IPS-20b (cell line): Measurements from ENCODE around the gene RPL10A.

Source experiments
- H3K27ac ChIP-seq: one replicate; pipeline ENCODE4 v1.5.1; 2013; ENCODE audit warnings: low read length
- H3K27me3 ChIP-seq: 2 replicates; pipeline ENCODE4 v1.6.1; 2013; ENCODE audit warnings: mild to moderate bottlenecking, low read length, inconsistent platforms; ENCODE audit not compliant: insufficient read depth
- H3K36me3 ChIP-seq: 2 replicates; pipeline ENCODE4 v1.6.1; 2013; ENCODE audit warnings: low read depth, mild to moderate bottlenecking, inconsistent platforms, low read length, moderate library complexity; ENCODE audit not compliant: insufficient read depth
- H3K4me1 ChIP-seq: 2 replicates; pipeline ENCODE4 v1.6.1; 2013; ENCODE audit warnings: mild to moderate bottlenecking, control low read depth, inconsistent platforms, low read length, moderate library complexity; ENCODE audit not compliant: insufficient read depth
- H3K4me3 ChIP-seq: 2 replicates; pipeline ENCODE4 v1.5.1; 2013; ENCODE audit warnings: mild to moderate bottlenecking, low read length, inconsistent platforms
- H3K9ac ChIP-seq: 2 replicates; pipeline ENCODE4 v1.6.1; 2013; ENCODE audit warnings: low read depth, mild to moderate bottlenecking, inconsistent platforms, low read length, moderate library complexity
- H3K9me3 ChIP-seq: 2 replicates; pipeline ENCODE4 v1.6.1; 2013; ENCODE audit warnings: mild to moderate bottlenecking, low read depth, low read length, inconsistent platforms; ENCODE audit not compliant: insufficient read depth

The RPL10A gene

DNA sequence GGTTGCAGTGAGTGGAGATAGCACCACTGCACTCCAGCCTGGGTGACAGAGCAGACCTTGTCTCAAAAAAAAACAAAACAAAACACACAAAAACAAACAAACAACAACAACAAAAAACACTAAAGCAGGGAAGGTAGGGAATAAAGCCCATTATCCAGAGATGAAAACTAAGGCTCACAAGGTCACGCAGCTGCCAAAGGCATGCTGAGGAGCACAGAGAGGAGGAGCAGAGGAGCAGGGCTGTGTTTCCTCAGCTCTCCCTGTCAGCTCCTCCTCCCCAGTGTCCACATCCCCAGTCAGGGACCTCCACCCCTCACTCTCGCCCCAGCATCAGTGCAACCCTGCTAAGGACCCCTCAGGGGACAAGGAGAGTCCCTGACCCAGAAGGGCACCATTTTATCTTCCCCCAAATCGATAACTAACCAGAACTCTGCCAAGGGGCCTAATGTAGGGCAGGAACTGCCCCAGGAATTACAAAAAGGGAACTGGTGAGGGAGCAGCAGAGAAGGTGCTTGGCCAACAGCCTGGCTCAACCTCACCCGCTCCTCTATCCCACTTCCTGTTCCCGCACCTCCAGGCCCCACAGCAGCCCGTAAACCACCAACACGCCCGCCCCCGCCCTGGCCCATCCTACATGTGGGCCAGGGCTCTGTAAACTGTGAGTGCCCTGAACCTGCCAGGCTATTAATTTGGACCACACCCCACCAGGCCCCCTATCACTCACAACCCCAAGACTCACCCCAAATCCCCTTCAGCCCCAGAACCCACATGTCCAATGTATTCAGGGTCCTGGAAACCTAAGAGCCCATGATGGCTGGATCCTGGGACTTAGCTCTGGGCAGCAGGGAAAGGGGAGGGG is 19.7 kb downstream of the RPL10A start:
- Histone ChIP-seq H3K36me3 (peaks cover 8% of the 10 kb centered on the region), H3K4me3 (no peak overlapping the region), H3K4me1 (peaks cover 62% of the 10 kb centered on the region), H3K9ac (peak overlapping the region; percentile 25; the same call in 1 of the 2 replicates), H3K27me3 (no peaks in the 10 kb centered on the region), H3K27ac (peak overlapping the region; percentile 82), H3K9me3 (no peaks in the 10 kb centered on the region)

- H3K9ac ChIP-seq, result peak overlapping the region; percentile 25; the same call in 1 of the 2 replicates
- no peaks in the 10 kb centered on the region for H3K27me3 ChIP-seq
- no peaks in the 10 kb centered on the region for H3K9me3 ChIP-seq
- H3K27ac ChIP-seq, result peak overlapping the region; percentile 82
- H3K36me3 ChIP-seq, result 0 out of 2 replicates have a peak, but pooled peaks cover 2% of the 10 kb centered on the region
- peaks cover 66% of the 10 kb centered on the region for H3K4me1 ChIP-seq
- no peak overlapping the region for H3K4me3 ChIP-seq
These were observed 20.3 kb downstream of the RPL10A start for GRCh38 chr6:35488517-35488862.

DNA sequence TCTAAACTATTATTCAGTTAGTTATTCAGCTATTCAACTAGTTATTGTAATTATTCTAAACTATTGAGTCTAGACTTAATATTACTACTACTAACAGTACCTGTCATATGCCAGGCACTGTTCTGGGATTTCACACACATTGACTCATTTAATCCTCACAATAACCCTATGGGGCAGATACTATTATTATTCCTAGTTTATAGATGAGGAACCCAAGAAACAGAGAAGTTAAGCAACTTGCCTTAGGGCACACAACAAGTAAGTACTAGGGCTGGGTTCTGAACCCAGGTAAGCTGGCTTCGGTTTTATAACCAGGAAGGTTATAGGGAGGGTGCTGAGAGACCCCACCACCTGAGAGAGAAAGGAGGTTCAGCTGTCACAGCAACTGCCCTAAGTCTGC is 20.9 kb downstream of the RPL10A start:
- peak overlapping the region; percentile 39; the same call in 1 of the 2 replicates for H3K9ac ChIP-seq
- no peaks in the 10 kb centered on the region for H3K36me3 ChIP-seq
- H3K4me1 ChIP-seq, result peaks cover 72% of the 10 kb centered on the region
- no peak overlapping the region for H3K4me3 ChIP-seq
- H3K27ac ChIP-seq, result no peak overlapping the region
- no peaks in the 10 kb centered on the region for H3K27me3 ChIP-seq
- H3K9me3 ChIP-seq, result no peaks in the 10 kb centered on the region

- Histone ChIP-seq H3K4me3 (peak overlapping the region; percentile 63), H3K9me3 (no peaks in the 10 kb centered on the region), H3K9ac (peak overlapping the region; percentile 85; the same call in 1 of the 2 replicates), H3K27me3 (peaks cover 7% of the 10 kb centered on the region; the same call in 1 of the 2 replicates), H3K4me1 (peaks cover 75% of the 10 kb centered on the region), H3K27ac (peak overlapping the region; percentile 96), H3K36me3 (no peaks in the 10 kb centered on the region)
These were observed 22.0 kb downstream of the RPL10A start for GRCh38 chr6:35489995-35490791.

DNA sequence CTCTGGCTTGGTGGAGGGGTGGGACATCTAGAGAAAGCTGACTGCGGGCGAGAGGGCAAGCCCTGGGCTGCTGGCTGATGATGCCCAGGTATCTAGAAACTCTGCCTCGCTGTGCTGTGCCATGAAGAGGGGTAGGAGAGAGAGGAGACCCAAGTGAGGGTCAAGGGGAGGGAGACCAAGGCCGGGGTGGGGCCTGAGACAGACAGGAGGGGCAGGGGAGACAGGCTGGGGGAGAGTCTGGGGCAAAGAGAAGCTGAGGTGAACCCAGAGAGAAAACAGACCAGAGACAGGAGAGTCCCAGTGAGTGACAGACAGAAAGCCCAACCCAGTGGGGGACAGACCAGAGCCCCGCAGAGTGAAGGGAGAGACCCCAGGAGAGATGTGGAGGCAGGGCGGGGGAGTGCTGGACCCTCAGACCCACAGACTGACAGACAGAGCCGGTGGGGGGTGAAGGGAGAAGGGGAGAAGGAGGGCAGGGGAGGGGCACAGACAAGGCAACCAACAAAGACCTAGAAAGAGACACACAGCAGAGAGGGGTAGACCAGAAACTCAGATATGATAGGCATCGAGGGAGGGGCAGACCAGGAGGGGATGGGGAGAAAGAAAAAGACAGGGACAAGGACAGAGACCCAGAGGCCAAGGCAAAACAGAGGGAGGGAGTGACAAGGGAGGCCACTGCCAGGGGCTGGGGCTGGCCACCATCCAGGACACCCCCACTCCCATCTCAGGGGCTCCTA is 22.8 kb downstream of the RPL10A start:
- Histone ChIP-seq H3K4me1 (peaks cover 75% of the 10 kb centered on the region), H3K9ac (peak overlapping the region; percentile 85; the same call in 1 of the 2 replicates), H3K9me3 (no peaks in the 10 kb centered on the region), H3K27me3 (peaks cover 15% of the 10 kb centered on the region; the same call in 1 of the 2 replicates), H3K36me3 (no peaks in the 10 kb centered on the region), H3K4me3 (peak overlapping the region; percentile 63; the same call in 1 of the 2 replicates), H3K27ac (peak overlapping the region; percentile 96)

GRCh38 chr6:35491558-35492257 is 23.5 kb downstream of the RPL10A start:
- Histone ChIP-seq H3K4me1 (peaks cover 71% of the 10 kb centered on the region), H3K36me3 (no peaks in the 10 kb centered on the region), H3K27ac (no peak overlapping the region), H3K4me3 (peak overlapping the region; percentile 63; the same call in 1 of the 2 replicates), H3K9ac (peak overlapping the region; percentile 85; the same call in 1 of the 2 replicates), H3K9me3 (no peaks in the 10 kb centered on the region), H3K27me3 (peaks cover 18% of the 10 kb centered on the region; the same call in 1 of the 2 replicates)

DNA sequence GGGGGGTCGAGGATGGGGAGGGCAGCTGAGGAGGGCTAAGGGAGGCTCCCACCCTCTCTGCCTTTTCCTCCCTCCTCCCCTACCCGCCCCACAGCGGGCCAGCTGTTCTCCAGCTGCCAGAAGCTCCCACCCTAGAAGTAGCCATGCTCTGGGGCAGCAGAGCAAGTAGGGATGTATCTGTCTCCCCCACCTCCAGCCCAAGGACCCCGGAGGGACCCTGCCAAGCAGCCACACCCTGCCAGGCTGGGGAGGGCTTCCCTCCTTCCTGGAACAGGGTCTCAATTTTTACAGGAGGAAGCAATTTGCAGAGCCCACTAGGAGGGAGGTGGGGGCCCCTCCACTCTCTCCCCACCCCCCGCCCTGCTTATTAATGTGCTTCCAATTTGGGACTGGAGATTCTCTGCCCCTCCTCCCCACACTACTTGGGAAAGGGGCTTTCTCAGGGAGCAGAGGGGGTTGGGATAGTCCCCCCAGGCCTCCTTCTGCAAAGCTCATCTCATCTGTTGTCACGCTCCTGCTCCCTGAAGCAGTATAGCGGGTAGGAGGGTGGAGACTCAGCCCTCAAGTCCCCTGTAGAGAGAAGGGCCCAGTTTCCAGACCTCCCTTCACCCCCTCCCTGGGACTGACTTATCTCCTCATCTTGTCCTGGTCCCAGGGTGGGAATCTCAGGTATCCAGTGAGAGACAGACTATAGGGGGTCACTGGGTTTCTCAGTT is 24.2 kb downstream of the RPL10A start:
- Histone ChIP-seq H3K9ac (peak overlapping the region; percentile 85; the same call in 1 of the 2 replicates), H3K27me3 (peaks cover 18% of the 10 kb centered on the region; the same call in 1 of the 2 replicates), H3K36me3 (no peaks in the 10 kb centered on the region), H3K27ac (no peak overlapping the region), H3K9me3 (no peaks in the 10 kb centered on the region), H3K4me3 (peak overlapping the region; percentile 38; the same call in 1 of the 2 replicates), H3K4me1 (peaks cover 66% of the 10 kb centered on the region)

- Histone ChIP-seq H3K36me3 (no peaks in the 10 kb centered on the region), H3K27me3 (peaks cover 18% of the 10 kb centered on the region; the same call in 1 of the 2 replicates), H3K4me3 (no peak overlapping the region; the same call in 1 of the 2 replicates), H3K4me1 (peaks cover 61% of the 10 kb centered on the region), H3K9me3 (no peaks in the 10 kb centered on the region), H3K9ac (no peak overlapping the region), H3K27ac (no peak overlapping the region)
These were observed 24.7 kb downstream of the RPL10A start for GRCh38 chr6:35492974-35493284.

GRCh38 chr6:35493307-35493983 is 25.2 kb downstream of the RPL10A start:
- H3K4me1 ChIP-seq, result peaks cover 59% of the 10 kb centered on the region
- no peak overlapping the region for H3K27ac ChIP-seq
- H3K36me3 ChIP-seq, result no peaks in the 10 kb centered on the region
- peaks cover 23% of the 10 kb centered on the region; the same call in 1 of the 2 replicates for H3K27me3 ChIP-seq
- no peak overlapping the region for H3K9ac ChIP-seq
- no peaks in the 10 kb centered on the region for H3K9me3 ChIP-seq
- no peak overlapping the region for H3K4me3 ChIP-seq

DNA sequence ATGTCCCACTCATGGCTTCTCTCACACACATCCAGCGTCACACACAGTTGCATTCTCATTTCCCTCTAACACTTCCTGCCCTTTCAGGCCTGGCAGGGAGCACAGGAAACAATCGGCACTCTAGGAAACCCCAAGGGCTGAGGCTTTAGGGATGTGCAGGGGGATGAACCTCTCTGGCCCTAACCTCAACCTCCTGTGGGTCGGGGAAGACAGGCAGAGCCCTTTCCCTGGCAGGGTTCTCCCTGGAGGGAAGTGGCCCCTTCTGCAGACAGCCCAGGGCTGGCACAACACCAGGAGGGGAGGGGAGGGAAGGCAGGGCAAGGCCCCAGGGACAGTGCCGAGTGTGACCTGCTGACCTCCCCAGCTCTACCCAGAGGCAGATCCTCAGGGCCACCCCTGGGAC is 26.0 kb downstream of the RPL10A start:
- Histone ChIP-seq H3K4me3 (no peak overlapping the region), H3K27ac (no peak overlapping the region), H3K4me1 (peaks cover 63% of the 10 kb centered on the region), H3K27me3 (peaks cover 30% of the 10 kb centered on the region), H3K9ac (no peak overlapping the region), H3K9me3 (no peaks in the 10 kb centered on the region), H3K36me3 (no peaks in the 10 kb centered on the region)
